Epithelial cell of proximal tubule (primary cell): ENCODE results near the gene GMPPA. TPM values are rescaled to one million over a fixed set of nuclear protein-coding genes. Genes with fewer than 3 reads are reported as not detected.

Experiments
- DNase-seq: peaks from one replicate; pipeline ENCODE4 v3.0.0-alpha.2; 2011; ENCODE audit warnings: low read depth
- H3K4me3 ChIP-seq: 2 replicates; pipeline ENCODE4 v1.5.1; 2011; ENCODE audit warnings: low read depth, mild to moderate bottlenecking, low read length
- CTCF ChIP-seq: conservative IDR thresholded peaks from 2 replicates; pipeline ENCODE4 v1.5.1; 2012; ENCODE audit warnings: low read depth, mild to moderate bottlenecking, low read length
- total RNA-seq: library from RNA; depleted of rRNA; stranded (reverse); fragments of >200 nt; gene quantifications from 2 replicates; pipeline ENCODE4 v1.2.3, GENCODE V29; 2015

The GMPPA gene
- total RNA-seq, 1 donor from 2014 or later = 27.2 TPM

GRCh38 chr2:219494952-219495530 is 3.6 kb upstream of the GMPPA start:
- H3K4me3 ChIP-seq = no peak overlapping the region
- no peak for DNase-seq
- no peak for TF ChIP-seq CTCF

- no peak for DNase-seq
- TF ChIP-seq CTCF = peak; percentile 74
- no peak overlapping the region for H3K4me3 ChIP-seq
These were observed 3.1 kb upstream of the GMPPA start for GRCh38 chr2:219495531-219496122.

DNA sequence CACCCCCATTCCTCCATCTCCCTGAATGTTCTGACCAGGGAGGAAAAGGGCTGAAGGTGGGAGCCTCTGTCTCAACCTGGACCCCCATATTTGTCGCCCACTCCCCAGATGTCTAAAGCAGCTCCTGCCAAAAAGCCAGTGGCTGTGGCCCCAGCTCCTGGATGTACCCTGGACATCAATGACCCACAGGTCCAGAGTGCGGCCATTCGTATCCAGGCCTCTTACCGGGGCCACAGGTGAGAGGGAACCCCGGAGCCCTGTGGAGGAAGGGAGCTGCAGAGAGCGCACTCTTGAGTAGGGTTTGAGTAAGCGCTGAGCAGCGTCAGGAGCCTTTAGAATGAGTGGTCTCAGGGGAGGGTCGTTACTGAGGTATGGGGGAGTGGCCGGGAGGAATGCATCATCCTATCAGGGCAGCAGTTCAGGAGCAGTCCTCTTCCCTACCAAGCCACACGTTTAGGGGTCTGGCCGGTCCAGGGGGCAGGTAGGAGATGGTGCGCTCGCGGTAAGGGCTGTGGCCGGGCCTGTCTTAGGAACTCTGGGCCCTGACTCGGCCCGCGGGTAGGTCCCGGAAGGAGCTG is 2.4 kb upstream of the GMPPA start:
- TF ChIP-seq CTCF = no peak
- no peak overlapping the region for H3K4me3 ChIP-seq
- DNase-seq = no peak

DNA sequence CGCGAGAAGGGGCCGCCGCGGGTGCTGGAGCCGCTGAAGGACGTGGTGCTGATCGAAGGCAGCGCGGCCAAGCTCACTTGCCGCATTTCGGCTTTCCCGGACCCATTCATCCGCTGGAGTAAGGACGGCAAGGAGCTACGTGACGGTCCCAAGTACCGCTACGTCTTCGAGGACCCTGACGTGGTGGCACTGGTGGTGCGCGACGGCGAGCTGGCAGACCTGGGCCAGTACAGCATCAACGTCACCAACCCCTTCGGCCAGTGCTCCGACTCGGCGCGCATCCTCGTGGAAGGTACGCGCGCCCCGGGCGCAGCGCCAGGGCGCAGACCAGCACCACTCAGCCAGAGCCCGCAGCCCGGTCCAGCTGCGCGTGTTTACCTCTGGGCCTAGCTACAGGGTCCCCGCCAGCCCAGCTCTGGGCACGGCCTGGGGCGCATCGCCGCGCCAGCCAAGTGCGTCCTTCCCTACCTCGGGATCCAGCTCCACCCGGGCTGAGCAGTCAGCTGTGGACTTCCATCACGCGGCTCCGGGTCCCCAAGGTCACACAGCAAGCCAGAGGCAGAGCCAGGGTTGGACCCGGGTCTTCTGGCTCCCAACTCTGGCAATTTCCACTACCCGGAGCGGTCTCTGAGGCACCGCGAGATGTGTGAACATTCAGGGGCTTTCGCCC is 1.7 kb upstream of the GMPPA start:
- no peak for DNase-seq
- H3K4me3 ChIP-seq = peak overlapping the region; percentile 74
- no peak for TF ChIP-seq CTCF

GRCh38 chr2:219497495-219498279 is 1.0 kb upstream of the GMPPA start:
- H3K4me3 ChIP-seq = peak overlapping the region; percentile 74
- TF ChIP-seq CTCF = no peak
- no peak for DNase-seq

DNA sequence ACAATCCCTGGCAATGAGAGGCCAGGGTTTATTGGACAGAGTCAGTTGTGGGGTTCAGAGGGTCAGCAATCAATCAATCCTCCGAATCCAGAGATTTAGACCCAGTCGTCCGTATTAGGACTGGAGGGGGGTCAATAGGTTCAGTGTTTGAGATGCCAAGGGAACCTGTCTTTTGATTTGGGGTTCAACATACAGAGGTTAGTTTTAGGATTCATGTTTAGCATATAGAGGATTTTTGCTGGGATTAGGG is 292 bp downstream of the GMPPA start:
- H3K4me3 ChIP-seq = peak overlapping the region; percentile 74
- no peak for TF ChIP-seq CTCF
- DNase-seq = no peak
